Measurements from ENCODE around the gene RBMS1. TPM values are rescaled to one million over a fixed set of nuclear protein-coding genes. Genes with fewer than 3 reads are reported as not detected.

Gene RBMS1
- total RNA-seq, 1 experiment from 2014 or later = 77.5 TPM

DNA sequence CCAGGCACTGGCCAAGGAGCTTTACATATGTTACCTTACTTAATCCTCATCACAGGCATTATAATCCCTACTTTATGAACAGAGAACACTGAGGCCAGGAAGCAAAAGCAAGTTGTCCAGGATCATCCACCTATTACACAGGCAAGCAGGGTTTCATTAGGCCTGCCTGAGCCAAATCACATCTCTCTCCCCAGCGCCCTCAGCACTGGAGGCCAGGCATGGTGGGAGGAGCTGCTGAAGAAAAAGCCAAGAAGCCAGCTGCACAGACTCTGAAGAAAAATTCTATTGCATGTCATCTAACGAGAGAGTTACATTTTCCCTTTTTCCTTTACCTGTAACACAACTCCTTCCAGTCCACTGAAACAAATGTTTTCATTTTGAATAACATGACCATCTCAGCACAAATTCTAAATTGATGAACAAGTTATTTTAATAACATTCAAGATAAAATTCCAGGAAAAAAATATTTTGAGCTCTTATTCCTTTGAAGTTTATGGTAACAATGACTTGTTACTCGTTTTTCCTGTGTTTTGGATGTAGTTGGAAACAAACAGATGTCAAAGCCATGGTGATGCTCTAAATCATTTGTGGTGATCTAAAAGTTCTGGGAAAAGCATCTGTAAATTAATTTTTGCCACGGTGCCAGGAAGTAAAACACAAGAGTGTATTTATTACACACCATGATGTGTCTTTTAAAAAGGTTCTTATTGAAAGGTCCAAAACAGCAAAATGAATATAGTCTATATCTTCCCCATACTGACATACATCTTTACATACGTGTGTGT lies 154.5 kb downstream of the RBMS1 start:
- H3K36me3 Mint-ChIP-seq (ENCODE audit: insufficient read depth in 1 of 3, low read depth in 3 of 3) = no peaks in the 10 kb centered on the region
- no peak overlapping the region for H2BK120ac ChIP-seq (ENCODE audit: low read depth, low read length, poor library complexity, severe bottlenecking)
- no peak overlapping the region for H4K91ac ChIP-seq (ENCODE audit: insufficient read length, low read depth, low read length)
- H2AK5ac ChIP-seq (ENCODE audit: insufficient read length, low read length) = no peak overlapping the region
- peak overlapping the region in 1 of 3 experiments; percentile 74; a peak in 1 of 7 replicates for H3K27ac Mint-ChIP-seq
- no CpG with 5 or more reads among the region's 5 CpGs for WGBS (ENCODE audit: extremely low coverage, insufficient read length, low lambda C conversion rate)
- H2BK20ac ChIP-seq (ENCODE audit: low read depth, low read length, poor library complexity, severe bottlenecking) = no peak overlapping the region
- no peaks in the 10 kb centered on the region for H3K9me3 Mint-ChIP-seq
- H2AFZ ChIP-seq (ENCODE audit: low read length) = no peak overlapping the region
- no peak overlapping the region for H3K4me2 ChIP-seq (ENCODE audit: insufficient read depth, insufficient read length, low read length)
- H2BK5ac ChIP-seq (ENCODE audit: insufficient read length, low read length) = no peak overlapping the region
- H4K20me1 ChIP-seq (ENCODE audit: control insufficient read depth, insufficient read depth, insufficient read length) = no peaks in the 10 kb centered on the region
- H3T11ph ChIP-seq (ENCODE audit: low read length) = no peak overlapping the region
- H3K4me3 Mint-ChIP-seq = no peak overlapping the region
- H3K23me2 ChIP-seq (ENCODE audit: insufficient read length, low read depth, low read length, poor library complexity, severe bottlenecking) = no peaks in the 10 kb centered on the region
- no peak overlapping the region for H3K27ac ChIP-seq (ENCODE audit: insufficient read length, low read depth, low read length)
- H3K27me3 Mint-ChIP-seq (ENCODE audit: low read depth) = no peaks in the 10 kb centered on the region
- H3K4me1 ChIP-seq (ENCODE audit: insufficient read depth, low read length) = peaks cover 2% of the 10 kb centered on the region; the same call in 1 of the 2 replicates
- H3K4me1 Mint-ChIP-seq = peaks cover 6 to 16% of the 10 kb centered on the region in 2 experiments; a peak in 3 of 4 replicates
- H3K79me1 ChIP-seq (ENCODE audit: insufficient read depth, low read depth, low read length, poor library complexity, severe bottlenecking) = no peaks in the 10 kb centered on the region
- no peak for DNase-seq
- H3K4ac ChIP-seq (ENCODE audit: low read depth, low read length) = no peak overlapping the region
- H3K18ac ChIP-seq (ENCODE audit: insufficient read length, low read depth, low read length) = no peak overlapping the region
- no peak overlapping the region for H3K14ac ChIP-seq (ENCODE audit: insufficient read depth, low read length)
- no peaks in the 10 kb centered on the region for H3K9me3 ChIP-seq (ENCODE audit: control insufficient read depth, low read depth, low read length)
- TF ChIP-seq, protein P1, sequence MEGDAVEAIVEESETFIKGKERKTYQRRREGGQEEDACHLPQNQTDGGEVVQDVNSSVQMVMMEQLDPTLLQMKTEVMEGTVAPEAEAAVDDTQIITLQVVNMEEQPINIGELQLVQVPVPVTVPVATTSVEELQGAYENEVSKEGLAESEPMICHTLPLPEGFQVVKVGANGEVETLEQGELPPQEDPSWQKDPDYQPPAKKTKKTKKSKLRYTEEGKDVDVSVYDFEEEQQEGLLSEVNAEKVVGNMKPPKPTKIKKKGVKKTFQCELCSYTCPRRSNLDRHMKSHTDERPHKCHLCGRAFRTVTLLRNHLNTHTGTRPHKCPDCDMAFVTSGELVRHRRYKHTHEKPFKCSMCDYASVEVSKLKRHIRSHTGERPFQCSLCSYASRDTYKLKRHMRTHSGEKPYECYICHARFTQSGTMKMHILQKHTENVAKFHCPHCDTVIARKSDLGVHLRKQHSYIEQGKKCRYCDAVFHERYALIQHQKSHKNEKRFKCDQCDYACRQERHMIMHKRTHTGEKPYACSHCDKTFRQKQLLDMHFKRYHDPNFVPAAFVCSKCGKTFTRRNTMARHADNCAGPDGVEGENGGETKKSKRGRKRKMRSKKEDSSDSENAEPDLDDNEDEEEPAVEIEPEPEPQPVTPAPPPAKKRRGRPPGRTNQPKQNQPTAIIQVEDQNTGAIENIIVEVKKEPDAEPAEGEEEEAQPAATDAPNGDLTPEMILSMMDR (conservative IDR thresholded peaks at IDR 0.05) = no peak
- H4K5ac ChIP-seq (ENCODE audit: insufficient read length, low read depth, low read length) = no peak overlapping the region
- no peak overlapping the region for H3K9ac ChIP-seq (ENCODE audit: extremely low read depth, insufficient read length, low read length)
- no peaks in the 10 kb centered on the region for H3K27me3 ChIP-seq (ENCODE audit: insufficient read depth, low read length)
- no peak overlapping the region for H2BK12ac ChIP-seq (ENCODE audit: insufficient read length, low read depth, low read length)
- peaks cover 4% of the 10 kb centered on the region; the same call in 1 of the 2 replicates for H3K79me2 ChIP-seq (ENCODE audit: insufficient read depth, low read length)
- H2BK15ac ChIP-seq (ENCODE audit: low read depth, low read length) = no peak overlapping the region
- H3K56ac ChIP-seq (ENCODE audit: insufficient read length, low read depth, low read length) = no peak overlapping the region
- no peak overlapping the region for H3K23ac ChIP-seq (ENCODE audit: insufficient read length, low read depth, low read length)
- no peak overlapping the region for H4K8ac ChIP-seq (replicated peaks; ENCODE audit: insufficient read length, low read depth, low read length)

Data from H9 (cell line).